ENCODE measurements around the gene MINPP1. TPM values are rescaled to one million over a fixed set of nuclear protein-coding genes. Genes with fewer than 3 reads are reported as not detected.

MINPP1 gene
- total and polyA plus RNA-seq, 2 of the 13 experiments (the other 11 are each of a cell fraction or from before 2014, with no cell fraction given) = 19.2 to 53.7 TPM

DNA sequence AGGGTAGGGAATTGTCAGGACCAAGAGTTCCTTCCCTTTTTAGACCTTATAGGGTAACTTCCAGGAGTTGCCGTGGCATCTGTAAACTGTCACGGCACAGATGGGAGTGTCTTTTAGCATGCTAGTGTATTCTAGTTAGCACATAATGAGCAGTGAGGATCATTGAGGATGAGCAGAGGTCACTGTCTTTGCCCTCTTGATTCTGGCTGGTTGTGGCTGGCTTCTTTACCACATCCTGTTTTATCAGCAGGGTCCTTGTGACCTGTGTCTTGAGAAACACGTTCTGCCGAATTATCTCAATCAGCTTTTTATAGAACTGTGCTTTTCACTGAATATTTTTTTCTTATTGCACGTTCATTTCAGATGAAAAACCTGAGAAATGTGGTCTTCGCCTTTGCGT lies 41.5 kb downstream of the MINPP1 start (continued):
- TF ChIP-seq, protein P1, sequence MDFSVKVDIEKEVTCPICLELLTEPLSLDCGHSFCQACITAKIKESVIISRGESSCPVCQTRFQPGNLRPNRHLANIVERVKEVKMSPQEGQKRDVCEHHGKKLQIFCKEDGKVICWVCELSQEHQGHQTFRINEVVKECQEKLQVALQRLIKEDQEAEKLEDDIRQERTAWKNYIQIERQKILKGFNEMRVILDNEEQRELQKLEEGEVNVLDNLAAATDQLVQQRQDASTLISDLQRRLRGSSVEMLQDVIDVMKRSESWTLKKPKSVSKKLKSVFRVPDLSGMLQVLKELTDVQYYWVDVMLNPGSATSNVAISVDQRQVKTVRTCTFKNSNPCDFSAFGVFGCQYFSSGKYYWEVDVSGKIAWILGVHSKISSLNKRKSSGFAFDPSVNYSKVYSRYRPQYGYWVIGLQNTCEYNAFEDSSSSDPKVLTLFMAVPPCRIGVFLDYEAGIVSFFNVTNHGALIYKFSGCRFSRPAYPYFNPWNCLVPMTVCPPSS (IDR thresholded peaks at IDR 0.05) = no peak
- no peak for TF ChIP-seq SATB2 (CRISPR knock-in tag; IDR thresholded peaks at IDR 0.05)
- TF ChIP-seq MEF2D (CRISPR knock-in tag; IDR thresholded peaks at IDR 0.05) = no peak

DNA sequence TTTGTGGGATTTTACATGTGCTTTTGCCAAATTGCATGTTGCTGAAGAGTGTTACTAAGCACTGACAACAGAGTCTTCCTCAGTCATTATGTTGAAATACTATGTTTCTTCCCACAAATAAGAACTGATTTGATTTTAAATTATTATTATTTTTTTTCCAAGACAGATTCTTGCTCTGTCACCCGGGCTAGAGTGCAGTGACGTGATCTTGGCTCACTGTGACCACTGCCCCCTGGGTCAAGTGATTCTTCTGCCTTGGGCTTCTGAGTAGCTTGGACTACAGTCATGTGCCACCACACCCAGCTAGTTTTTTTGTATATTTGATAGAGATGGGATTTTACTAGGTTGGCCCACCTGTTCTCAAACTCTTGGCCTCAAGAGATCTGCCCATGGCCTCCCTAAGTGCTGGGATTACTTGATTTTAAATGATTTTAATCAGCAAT lies 42.3 kb downstream of the MINPP1 start:
- ATAC-seq (no peak), DNase-seq (ENCODE audit: low spot score) (no peak), FAIRE-seq (no peak)
- H3K79me2 ChIP-seq (ENCODE audit: insufficient read depth, low read length) = no peaks in the 10 kb centered on the region
- intact Hi-C loops (cut with micrococcal nuclease; ENCODE audit: unreplicated experiment) (no loop called here), in situ Hi-C loops (cut with HindIII; ENCODE audit: extremely low pct_ligation_motif_present, low pct_unique_long_range_greater_than_20kb) (no loop called here)
- no peaks in the 10 kb centered on the region for H3K4me1 ChIP-seq (ENCODE audit: insufficient read depth, low read length)
- peaks cover 7% of the 10 kb centered on the region; the same call in 1 of the 2 replicates for H3K9me3 ChIP-seq (ENCODE audit: low read length)
- no peak overlapping the region for H3K27ac ChIP-seq (ENCODE audit: extremely low read length, insufficient read depth, low read length)
- CTCF ChIA-PET (ENCODE audit: low intra/inter-chr PET ratio, low total read pairs) = no interaction called here
- H3K36me3 ChIP-seq (replicated peaks in 1 of 2; ENCODE audit: control insufficient read depth in 1 of 2, insufficient read depth in 2 of 2, low read length in 2 of 2) = peaks cover 3 to 27% of the 10 kb centered on the region in 2 experiments
- BruUV-seq (replicated peaks) = no TSS peak
- no peaks in the 10 kb centered on the region for H4K20me1 ChIP-seq (ENCODE audit: insufficient read depth, low read length)
- POLR2A ChIA-PET = no interaction called here
- no peak overlapping the region for H2AFZ ChIP-seq (ENCODE audit: low read length)
- 96% methylated on average over 2 of the region's 2 CpGs for WGBS (ENCODE audit: low lambda C conversion rate)
- no peak overlapping the region for H3K9ac ChIP-seq (ENCODE audit: insufficient read depth, low read depth, low read length)
- H3K27me3 ChIP-seq (ENCODE audit: control insufficient read depth in 1 of 2, insufficient read depth in 2 of 2, low read length in 2 of 2) = no peaks in the 10 kb centered on the region
- H3K4me2 ChIP-seq (ENCODE audit: low read depth, low read length) = no peak overlapping the region
- TF ChIP-seq, protein P2, sequence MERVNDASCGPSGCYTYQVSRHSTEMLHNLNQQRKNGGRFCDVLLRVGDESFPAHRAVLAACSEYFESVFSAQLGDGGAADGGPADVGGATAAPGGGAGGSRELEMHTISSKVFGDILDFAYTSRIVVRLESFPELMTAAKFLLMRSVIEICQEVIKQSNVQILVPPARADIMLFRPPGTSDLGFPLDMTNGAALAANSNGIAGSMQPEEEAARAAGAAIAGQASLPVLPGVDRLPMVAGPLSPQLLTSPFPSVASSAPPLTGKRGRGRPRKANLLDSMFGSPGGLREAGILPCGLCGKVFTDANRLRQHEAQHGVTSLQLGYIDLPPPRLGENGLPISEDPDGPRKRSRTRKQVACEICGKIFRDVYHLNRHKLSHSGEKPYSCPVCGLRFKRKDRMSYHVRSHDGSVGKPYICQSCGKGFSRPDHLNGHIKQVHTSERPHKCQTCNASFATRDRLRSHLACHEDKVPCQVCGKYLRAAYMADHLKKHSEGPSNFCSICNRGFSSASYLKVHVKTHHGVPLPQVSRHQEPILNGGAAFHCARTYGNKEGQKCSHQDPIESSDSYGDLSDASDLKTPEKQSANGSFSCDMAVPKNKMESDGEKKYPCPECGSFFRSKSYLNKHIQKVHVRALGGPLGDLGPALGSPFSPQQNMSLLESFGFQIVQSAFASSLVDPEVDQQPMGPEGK (CRISPR knock-in tag; IDR thresholded peaks at IDR 0.05) = no peak
- no peak for TF ChIP-seq ZSCAN31 (CRISPR knock-in tag; IDR thresholded peaks at IDR 0.05; ENCODE audit: low read depth)
- no peak for TF ChIP-seq ZNF292 (CRISPR knock-in tag; IDR thresholded peaks at IDR 0.05; ENCODE audit: borderline replicate concordance, low read depth)
- TF ChIP-seq, protein P3, sequence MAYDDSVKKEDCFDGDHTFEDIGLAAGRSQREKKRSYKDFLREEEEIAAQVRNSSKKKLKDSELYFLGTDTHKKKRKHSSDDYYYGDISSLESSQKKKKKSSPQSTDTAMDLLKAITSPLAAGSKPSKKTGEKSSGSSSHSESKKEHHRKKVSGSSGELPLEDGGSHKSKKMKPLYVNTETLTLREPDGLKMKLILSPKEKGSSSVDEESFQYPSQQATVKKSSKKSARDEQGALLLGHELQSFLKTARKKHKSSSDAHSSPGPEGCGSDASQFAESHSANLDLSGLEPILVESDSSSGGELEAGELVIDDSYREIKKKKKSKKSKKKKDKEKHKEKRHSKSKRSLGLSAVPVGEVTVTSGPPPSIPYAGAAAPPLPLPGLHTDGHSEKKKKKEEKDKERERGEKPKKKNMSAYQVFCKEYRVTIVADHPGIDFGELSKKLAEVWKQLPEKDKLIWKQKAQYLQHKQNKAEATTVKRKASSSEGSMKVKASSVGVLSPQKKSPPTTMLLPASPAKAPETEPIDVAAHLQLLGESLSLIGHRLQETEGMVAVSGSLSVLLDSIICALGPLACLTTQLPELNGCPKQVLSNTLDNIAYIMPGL (CRISPR knock-in tag; IDR thresholded peaks at IDR 0.05; ENCODE audit: borderline replicate concordance in 1 of 2, low read depth in 1 of 2) = no peak
- no peak for TF ChIP-seq IRF2 (CRISPR knock-in tag; IDR thresholded peaks at IDR 0.05)
- no peak for TF ChIP-seq ZFAT (CRISPR knock-in tag; conservative IDR thresholded peaks at IDR 0.05)
- TF ChIP-seq CHCHD3 (CRISPR knock-in tag; IDR thresholded peaks at IDR 0.05) = no peak
- no peak for TF ChIP-seq ZFP36 (IDR thresholded peaks at IDR 0.05; ENCODE audit: borderline replicate concordance, low read depth, low read length, partially characterized antibody)
- no peak for TF ChIP-seq MBD4 (IDR thresholded peaks at IDR 0.05; ENCODE audit: borderline replicate concordance, low read length)
- no peak for TF ChIP-seq GABPB1 (CRISPR knock-in tag; IDR thresholded peaks at IDR 0.05)
- no peak for TF ChIP-seq KLF16 (CRISPR knock-in tag; IDR thresholded peaks at IDR 0.05)
- TF ChIP-seq ZNF333 (CRISPR knock-in tag; IDR thresholded peaks at IDR 0.05; ENCODE audit: borderline replicate concordance) = no peak
- TF ChIP-seq ZNF605 (CRISPR knock-in tag; IDR thresholded peaks at IDR 0.05) = no peak
- TF ChIP-seq, protein P4, sequence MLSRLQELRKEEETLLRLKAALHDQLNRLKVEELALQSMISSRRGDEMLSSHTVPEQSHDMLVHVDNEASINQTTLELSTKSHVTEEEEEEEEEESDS (CRISPR knock-in tag; IDR thresholded peaks at IDR 0.05; ENCODE audit: borderline replicate concordance) = no peak
- TF ChIP-seq ZNF7 (CRISPR knock-in tag; IDR thresholded peaks at IDR 0.05) = no peak
- H3K4me3 ChIP-seq (replicated peaks in 1 of 3; ENCODE audit: insufficient read depth in 1 of 3, low read depth in 2 of 3, low read length in 3 of 3) = no peak overlapping the region

All from HepG2 (cell line).